Ovary (tissue), 9 donors: ENCODE data around the gene ZSCAN22. TPM values are rescaled to one million over a fixed set of nuclear protein-coding genes. Genes with fewer than 3 reads are reported as not detected.
A peak's percentile ranks its signal among the peaks of the same experiment; 100 is the strongest.

ENCODE experiments used
- DNase-seq, 5 donors: peaks; one replicate each; pipeline ENCODE4 v3.0.0-alpha.2; 2019 to 2020
- H3K27ac ChIP-seq, 2 donors: fragments of 200-600 bp; one replicate each; pipeline versions ENCODE4 v1.5.1 to v1.8.0; 2019 to 2022
- H3K27me3 ChIP-seq: fragments of 200-600 bp; one replicate; pipeline ENCODE4 v1.8.0; 2022
- H3K36me3 ChIP-seq: fragments of 200-600 bp; sonication (generic); one replicate; pipeline ENCODE4 v1.5.1; 2019
- H3K4me1 ChIP-seq: one replicate; pipeline ENCODE4 v1.8.1; 2013; ENCODE audit warnings: mild to moderate bottlenecking, moderate library complexity; ENCODE audit not compliant: insufficient read depth
- H3K4me3 ChIP-seq: fragments of 200-600 bp; sonication (generic); one replicate; pipeline ENCODE4 v1.5.1; 2017
- H3K9me3 ChIP-seq, 2 donors: fragments of 200-600 bp in 1 of 2; sonication (generic) in 1 of 2; one replicate each; pipeline versions ENCODE4 v1.5.1 to v1.8.1; 2013 to 2019; ENCODE audit warnings: mild to moderate bottlenecking in 1 of 2, moderate library complexity in 1 of 2
- CTCF ChIP-seq, 3 donors: fragments of 450-650 bp in 2 of 3; fragments of 200-600 bp in 1 of 3; IDR thresholded peaks; one replicate each; pipeline versions ENCODE4 v1.5.1 to v1.8.0; 2016 to 2022; ENCODE audit warnings: antibody characterized with exemption in 3 of 3, mild to moderate bottlenecking in 1 of 3
- EP300 ChIP-seq: sonication (generic); formaldehyde crosslinking; IDR thresholded peaks from one replicate; pipeline ENCODE4 v1.6.1; 2017; ENCODE audit warnings: antibody characterized with exemption
- POLR2A ChIP-seq: fragments of 450-650 bp; IDR thresholded peaks from one replicate; pipeline ENCODE4 v1.6.1; 2017; ENCODE audit warnings: antibody characterized with exemption, mild to moderate bottlenecking, moderate library complexity
- WGBS, 3 donors: extraction: QIAGEN DNeasy Blood & Tissue Kit in 1 of 3; methylation state at CpG; one replicate each; pipeline versions ENCODE4 v1.1.5 to v1.1.7; 2013 to 2017; 5-methylcytosine and 5-hydroxymethylcytosine counted together
- intact Hi-C, 4 donors: fragments of 100-400 bp; cut with DNase I; formaldehyde crosslinking; loops; one replicate each; pipeline versions ENCODE4 v1.11.0 to v1.15.1; 2022 to 2023
- polyA plus RNA-seq, 2 donors: library from polyadenylated mRNA; stranded (reverse); fragments of 200-250 nt in 1 of 2; fragments of 350-450 nt in 1 of 2; fragmentation: Illumina TruSeq in 1 of 2; extraction: RNeasy Lipid Tissue Mini Kit (QIAGEN cat#74804) in 1 of 2; gene quantifications; one replicate each; pipeline ENCODE4 v1.2.3, GENCODE V29; 2013 to 2014
- total RNA-seq, 7 donors: library from RNA; depleted of rRNA in 2 of 7; stranded (reverse); fragments of >200 nt in 2 of 7; fragmentation: NEBNext Ultra II Directional in 3 of 7; extraction: Animal tissue kit (Norgen Biotek cat#: 25700) in 3 of 7; gene quantifications; one replicate each; pipeline versions ENCODE4 v1.1.0 to v1.2.4, GENCODE V29; 2016 to 2023
- donor health status: DM: no; HTN: no; CAD: no; lungs with moderate emphysema.
- donor health status: DM: no; HTN: no; CAD: no.
- donor health status: Bipolar disorder and iron deficiency.
- donor health status: DM: yes; HTN: yes; CAD: no.
- donor health status: DM: no; HTN: no; CAD: no.
- donor health status: DM: yes; HTN: yes; CAD: no.

The ZSCAN22 gene
- total and polyA plus RNA-seq, 9 donors = 1.1 to 6.1 (median 4.1) TPM

DNA sequence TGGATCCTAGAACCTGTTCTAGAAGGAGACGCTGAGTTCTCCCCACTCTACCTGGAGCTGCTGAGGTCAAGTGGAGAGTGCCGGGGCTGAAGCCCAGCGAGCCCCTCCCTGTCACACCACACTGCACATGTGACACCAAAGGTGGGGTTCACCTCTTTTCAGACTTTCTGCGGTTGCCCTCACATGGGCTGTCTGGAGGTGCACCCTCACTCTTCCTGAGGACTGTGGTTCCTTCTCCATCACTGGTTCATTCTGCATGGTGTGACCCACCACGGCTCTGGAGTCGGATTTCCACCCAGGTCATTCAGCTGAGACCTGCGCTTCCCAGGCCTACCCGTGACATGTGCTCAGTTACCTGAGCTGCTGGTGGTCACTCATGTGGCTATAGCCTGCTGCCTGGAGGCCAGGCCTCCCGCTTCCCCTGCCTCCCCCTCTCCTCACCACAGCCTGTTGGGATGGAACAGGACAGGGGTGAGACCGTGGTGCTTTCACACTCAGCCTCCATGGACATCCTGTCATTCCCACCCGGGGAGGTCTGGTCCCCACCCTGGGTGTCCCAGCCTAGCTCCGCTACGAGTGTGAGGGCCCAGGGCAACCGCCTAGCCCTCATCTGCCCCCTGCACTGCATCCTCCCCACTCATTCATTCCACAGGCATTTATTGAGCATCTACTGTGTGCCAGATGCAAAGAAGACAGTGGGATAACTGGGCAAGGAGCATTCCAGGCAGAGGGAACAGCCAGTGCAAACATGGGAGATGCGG lies 27.1 kb downstream of the ZSCAN22 start:
- H3K27me3 ChIP-seq = no peaks in the 10 kb centered on the region

GRCh38 chr19:58354478-58355030 lies 27.8 kb downstream of the ZSCAN22 start:
- no peaks in the 10 kb centered on the region for H3K9me3 ChIP-seq
- H3K27ac ChIP-seq = no peak overlapping the region
- intact Hi-C loops = no loop called here
- 68 to 83% (median 72%) methylated on average over 6 of the region's 6 CpGs for WGBS, 3 donors
- no peak for TF ChIP-seq EP300
- no peak overlapping the region for H3K4me3 ChIP-seq
- H3K4me1 ChIP-seq = no peaks in the 10 kb centered on the region
- H3K36me3 ChIP-seq = no peaks in the 10 kb centered on the region
- no peaks in the 10 kb centered on the region for H3K27me3 ChIP-seq
- no peak for DNase-seq

More for the DNA sequence above, 27.1 kb downstream of the ZSCAN22 start:
- H3K36me3 ChIP-seq = no peaks in the 10 kb centered on the region
- H3K9me3 ChIP-seq = no peaks in the 10 kb centered on the region
- intact Hi-C loops = no loop called here
- no peak for DNase-seq
- 83 to 92% (median 87%) methylated on average over 15 of the region's 15 CpGs for WGBS, 3 donors
- H3K27ac ChIP-seq = no peak overlapping the region
- H3K4me1 ChIP-seq = no peaks in the 10 kb centered on the region
- no peak overlapping the region for H3K4me3 ChIP-seq
- TF ChIP-seq EP300 (no peak), CTCF (IDR thresholded peaks at IDR 0.05) (no peak), POLR2A (no peak)

GRCh38 chr19:58355215-58355796 lies 28.5 kb downstream of the ZSCAN22 start:
- no peaks in the 10 kb centered on the region for H3K9me3 ChIP-seq
- no peaks in the 10 kb centered on the region for H3K36me3 ChIP-seq
- H3K27ac ChIP-seq = no peak overlapping the region
- TF ChIP-seq CTCF (IDR thresholded peaks at IDR 0.05) (no peak), POLR2A (no peak)
- intact Hi-C loops = no loop called here
- H3K4me3 ChIP-seq = no peak overlapping the region
- 92 to 96% (median 95%) methylated on average over 10 of the region's 10 CpGs for WGBS, 3 donors
- no peak for DNase-seq
- H3K27me3 ChIP-seq = no peaks in the 10 kb centered on the region
- no peaks in the 10 kb centered on the region for H3K4me1 ChIP-seq

DNA sequence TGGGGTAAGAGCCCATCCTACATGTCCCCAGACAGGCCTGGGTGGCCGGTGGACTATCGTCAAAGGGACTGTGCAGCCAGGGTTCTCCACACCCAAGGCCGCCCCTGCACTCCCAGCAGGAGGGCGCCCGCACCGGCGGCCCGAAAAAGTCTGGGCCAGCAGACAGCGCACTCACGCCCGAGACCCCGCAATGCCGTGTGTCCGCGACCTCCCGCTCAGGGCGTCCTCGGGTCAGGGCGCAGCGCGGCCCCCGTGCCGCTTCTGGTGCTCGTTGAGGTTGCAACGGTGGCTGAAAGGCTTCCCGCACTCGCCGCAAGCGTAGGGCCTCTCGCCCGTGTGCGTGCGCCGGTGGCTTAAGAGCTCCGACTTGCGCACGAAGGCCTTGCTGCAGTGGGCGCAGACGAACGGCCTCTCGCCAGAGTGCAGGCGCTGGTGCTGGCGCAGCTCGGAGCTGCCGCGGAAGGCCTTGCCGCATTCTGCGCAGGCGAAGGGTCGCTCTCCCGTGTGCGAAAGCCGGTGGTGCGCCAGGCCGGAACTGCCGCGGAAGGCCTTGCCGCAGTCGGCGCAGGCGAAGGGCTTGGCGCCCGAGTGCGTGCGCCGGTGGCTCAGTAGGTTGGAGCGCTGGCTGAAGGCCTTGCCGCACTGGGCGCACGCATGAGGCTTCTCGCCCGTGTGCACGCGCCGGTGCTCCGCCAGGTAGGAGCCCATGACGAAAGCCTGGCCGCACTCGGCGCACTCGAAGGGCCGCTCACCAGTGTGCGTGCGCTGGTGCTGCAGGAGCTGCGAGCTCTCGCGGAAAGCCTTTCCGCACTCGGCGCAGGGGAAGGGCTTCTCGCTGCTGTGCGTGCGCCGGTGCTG lies 29.3 kb downstream of the ZSCAN22 start:
- Histone ChIP-seq H3K4me3 (peak overlapping the region; percentile 12), H3K36me3 (no peaks in the 10 kb centered on the region)

More for the DNA sequence above, 29.3 kb downstream of the ZSCAN22 start:
- WGBS, 3 donors = 16 to 33% (median 23%) methylated on average over 79 to 94 of the region's 94 CpGs
- intact Hi-C loops = loop anchor here in 1 of 4 donors (2.0 kb wide), 1 partner anchor 27 kb away; no protein-coding TSS in a partner anchor
- Histone ChIP-seq H3K27ac (peak overlapping the region in 1 of 2 donors; percentile 15), H3K27me3 (no peaks in the 10 kb centered on the region), H3K4me1 (no peaks in the 10 kb centered on the region), H3K9me3 (no peaks in the 10 kb centered on the region)
- TF ChIP-seq CTCF (IDR thresholded peaks at IDR 0.05) (no peak), POLR2A (no peak), EP300 (no peak)
- DNase-seq = peak in 2 of 5 donors; percentile 41 to 44
